Measurements from ENCODE around the gene PRAC1.

PRAC1 gene

GRCh38 chr17:48737330-48738043 is 15.2 kb upstream of the PRAC1 start:
- H3K4me3 ChIP-seq (replicated peaks; ENCODE audit: low read depth, low read length) = no peak overlapping the region
- TF ChIP-seq CTCF (IDR thresholded peaks at IDR 0.05; ENCODE audit: low read length, missing control alignments) = no peak
- no peak for DNase-seq (ENCODE audit: low read depth)

DNA sequence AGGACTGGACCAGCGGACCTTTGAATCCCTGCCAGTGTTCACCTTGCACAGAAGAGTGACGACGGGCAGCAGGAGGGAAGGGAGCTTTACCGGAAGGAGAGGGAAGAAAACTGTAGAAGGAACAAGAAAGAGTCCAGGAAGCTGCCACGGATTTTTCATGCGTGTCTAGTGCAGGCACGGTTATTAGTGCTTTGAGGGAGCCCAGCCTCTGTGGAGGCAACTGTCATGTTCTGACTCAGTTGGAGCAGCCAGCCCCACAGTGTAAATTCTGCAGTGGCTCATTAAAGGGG is 12.7 kb upstream of the PRAC1 start:
- H3K4me3 ChIP-seq (replicated peaks; ENCODE audit: low read depth, low read length) = no peak overlapping the region
- no peak for TF ChIP-seq CTCF (IDR thresholded peaks at IDR 0.05; ENCODE audit: low read length, missing control alignments)
- DNase-seq (ENCODE audit: low read depth) = no peak

DNA sequence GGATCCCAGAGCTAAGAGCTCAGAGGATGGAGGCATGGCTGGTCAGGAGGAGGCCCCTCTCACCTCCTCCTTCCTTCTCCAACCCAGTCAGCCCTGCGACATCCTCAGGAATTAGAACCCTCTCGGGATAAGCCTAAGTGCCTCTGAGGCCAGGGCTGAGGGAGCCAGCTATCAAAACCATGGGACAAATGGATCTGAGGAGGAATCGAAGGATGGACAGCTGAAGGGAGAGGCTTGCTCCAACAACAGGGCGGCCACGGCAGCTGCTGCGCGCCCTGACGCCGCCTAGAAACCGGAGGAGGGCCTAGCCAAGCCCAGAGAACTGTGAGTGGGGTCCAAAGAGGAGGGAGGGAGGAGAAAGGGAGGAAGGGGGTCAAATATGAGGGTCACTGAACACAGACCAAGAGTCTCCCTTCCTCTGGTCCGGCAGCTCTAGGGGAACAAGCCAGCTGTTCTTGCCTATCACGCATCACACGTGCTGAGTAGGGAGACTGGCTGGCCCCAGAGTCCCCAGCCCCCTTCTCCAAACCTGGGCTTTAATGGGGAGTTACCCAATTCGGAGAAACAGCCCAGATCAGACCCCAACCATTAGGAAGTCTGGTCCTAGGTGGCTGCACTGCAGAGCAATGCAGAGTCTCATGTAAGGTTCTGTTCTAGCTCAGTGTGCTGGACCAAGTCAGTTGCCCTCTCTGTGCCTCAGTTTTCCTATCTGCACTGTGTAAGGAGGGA is 12.2 kb upstream of the PRAC1 start:
- no peak overlapping the region for H3K4me3 ChIP-seq (replicated peaks; ENCODE audit: low read depth, low read length)
- no peak for TF ChIP-seq CTCF (IDR thresholded peaks at IDR 0.05; ENCODE audit: low read length, missing control alignments)
- DNase-seq (ENCODE audit: low read depth) = no peak

GRCh38 chr17:48733632-48734328 is 11.5 kb upstream of the PRAC1 start:
- no peak for DNase-seq (ENCODE audit: low read depth)
- TF ChIP-seq CTCF (IDR thresholded peaks at IDR 0.05; ENCODE audit: low read length, missing control alignments) = no peak
- H3K4me3 ChIP-seq (replicated peaks; ENCODE audit: low read depth, low read length) = no peak overlapping the region

DNA sequence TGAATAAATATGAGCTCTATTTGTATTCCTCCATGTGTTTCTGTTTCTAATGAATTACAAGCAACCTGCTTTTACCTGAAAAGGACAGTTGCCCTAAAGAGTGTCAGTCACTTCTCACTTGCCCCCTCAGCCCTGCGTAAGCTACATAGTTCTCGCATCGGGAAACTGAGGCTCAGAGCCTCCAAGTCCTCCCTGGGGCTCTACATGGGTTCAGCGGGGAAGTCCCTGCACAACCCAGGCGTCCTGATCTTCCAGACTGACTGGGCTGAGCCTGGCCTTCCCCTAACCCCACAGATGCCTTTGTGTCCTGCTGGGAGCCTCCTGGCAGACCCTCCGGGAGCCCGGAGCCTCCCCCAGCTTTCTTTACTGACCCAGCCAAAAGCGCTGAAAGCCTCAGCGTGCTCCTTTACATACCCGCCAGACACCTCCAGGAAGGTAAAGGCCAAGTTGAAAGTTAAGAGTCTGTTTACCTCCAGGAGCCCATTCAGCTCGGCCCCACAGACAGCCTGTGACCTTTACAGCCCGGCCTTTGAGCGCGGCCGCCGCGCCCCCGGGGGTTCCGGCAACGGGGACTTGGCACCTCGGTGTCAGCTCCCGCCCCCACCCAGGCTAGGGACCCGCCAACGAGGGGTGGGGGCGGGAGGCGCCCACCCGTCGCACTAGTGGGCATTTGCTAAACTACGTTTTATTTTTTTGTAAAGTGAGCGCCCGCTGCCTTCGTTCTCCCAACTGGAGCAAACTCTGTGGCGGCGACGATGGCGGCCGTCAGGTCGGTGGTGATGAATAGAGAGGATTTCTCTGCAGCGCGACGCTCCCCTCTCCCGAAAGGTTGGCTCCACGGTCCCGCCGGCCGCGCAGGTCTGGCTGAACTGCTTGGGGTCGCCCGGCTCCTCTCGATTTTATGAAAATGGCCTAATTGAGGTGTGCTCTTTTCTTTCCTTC is 10.6 kb upstream of the PRAC1 start:
- TF ChIP-seq CTCF (IDR thresholded peaks at IDR 0.05; ENCODE audit: low read length, missing control alignments) = no peak
- no peak for DNase-seq (ENCODE audit: low read depth)
- H3K4me3 ChIP-seq (replicated peaks; ENCODE audit: low read depth, low read length) = no peak overlapping the region

GRCh38 chr17:48731355-48731754 is 9.0 kb upstream of the PRAC1 start:
- no peak overlapping the region for H3K4me3 ChIP-seq (replicated peaks; ENCODE audit: low read depth, low read length)
- no peak for DNase-seq (ENCODE audit: low read depth)
- no peak for TF ChIP-seq CTCF (IDR thresholded peaks at IDR 0.05; ENCODE audit: low read length, missing control alignments)
